ENCODE results near the gene ELAC1.

GRCh38 chr18:51021226-51021965 is 53.6 kb downstream of the ELAC1 start:
- no peak for TF ChIP-seq EZH2 (optimal IDR thresholded peaks at IDR 0.05; ENCODE audit: low read depth, low read length)
- TF ChIP-seq CTCF (IDR thresholded peaks at IDR 0.05; ENCODE audit: low read length), result no peak
- no peak for TF ChIP-seq EZH2phosphoT487 (IDR thresholded peaks at IDR 0.05; ENCODE audit: low read length)

Data from MM.1S (cell line).